Measurements from ENCODE around the gene WAPL. TPM values are rescaled to one million over a fixed set of nuclear protein-coding genes. Genes with fewer than 3 reads are reported as not detected.

The WAPL gene
- polyA plus RNA-seq (2012; rRNA removed) = 8.7 and 8.9 TPM in 2 replicates
- 12.4 and 14.5 TPM in 2 replicates for polyA plus RNA-seq (2012; cell fraction: cytosol; rRNA removed)
- 5.8 and 14.6 TPM in 2 replicates for polyA plus RNA-seq (2012; cell fraction: nucleus; rRNA removed)

- Histone ChIP-seq H4K20me1 (ENCODE audit: insufficient read depth) (peaks cover 38% of the 10 kb centered on the region), H3K4me3 (ENCODE audit: low read depth in 2 of 2, low read length in 1 of 2) (peak within 1 kb of the TSS; percentile 92 to 94), H3K36me3 (replicated peaks in 1 of 2; ENCODE audit: control insufficient read depth in 1 of 2, insufficient read depth in 2 of 2, low read length in 1 of 2) (peaks cover 15 to 18% of the 10 kb centered on the region in 2 experiments), H3K27me3 (ENCODE audit: insufficient read depth) (no peaks in the 10 kb centered on the region), H3K4me2 (peak within 1 kb of the TSS; percentile 94), H3F3A (replicated peaks; ENCODE audit: insufficient read depth) (peaks cover 5% of the 10 kb centered on the region), H3K79me2 (ENCODE audit: insufficient read depth) (peaks cover 87% of the 10 kb centered on the region), H3K27ac (ENCODE audit: low read depth in 2 of 2, low read length in 1 of 2) (peak within 1 kb of the TSS; percentile 81 to 88), H3K9ac (peak within 1 kb of the TSS; percentile 96), H3K4me1 (ENCODE audit: control insufficient read depth in 1 of 2, insufficient read depth in 2 of 2, low read depth in 1 of 2, low read length in 1 of 2) (peaks cover 18 to 24% of the 10 kb centered on the region in 2 experiments; a peak in 3 of 4 replicates), H3K9me3 (no peaks in the 10 kb centered on the region), H3K9me2 (no peaks in the 10 kb centered on the region), H2AFZ (ENCODE audit: low read depth) (peak within 1 kb of the TSS; percentile 78)
- WGBS (ENCODE audit: low lambda C conversion rate) = 1% methylated on average over 34 of the region's 87 CpGs
- POLR2A ChIA-PET = no interaction called here
- peak; percentile 98 for DNase-seq
- CTCF ChIA-PET = interaction anchor here (1.6 to 2.3 kb wide), 2 partner anchors 63 to 122 kb away, joined by 4 to 13 read pairs; no protein-coding TSS in a partner anchor
- TF ChIP-seq IRF3 (IDR thresholded peaks at IDR 0.05; ENCODE audit: low read depth, low read length) (peak; percentile 62), EZH2phosphoT487 (IDR thresholded peaks at IDR 0.05; ENCODE audit: borderline replicate concordance, low read depth) (no peak), CHD2 (IDR thresholded peaks at IDR 0.05; ENCODE audit: low read length, partially characterized antibody) (peak; percentile 84), ZBTB33 (IDR thresholded peaks at IDR 0.05; ENCODE audit: borderline replicate concordance, low read depth) (no peak), GABPA (IDR thresholded peaks at IDR 0.05; ENCODE audit: low read depth) (0 out of 2 replicates have a peak, but pooled peaks have one; percentile 15), MAX (IDR thresholded peaks at IDR 0.05; ENCODE audit: low read depth) (peak; percentile 52), SMC3 (IDR thresholded peaks at IDR 0.05; ENCODE audit: low read depth, low read length) (no peak), YY1 (IDR thresholded peaks at IDR 0.05; ENCODE audit: low read depth) (peak; percentile 89), TCF12 (IDR thresholded peaks at IDR 0.05) (peak; percentile 10; the same call in 1 of the 2 replicates), EP300 (IDR thresholded peaks at IDR 0.05; ENCODE audit: borderline replicate concordance in 1 of 2, low read depth in 1 of 2, low read length in 1 of 2) (no peak), RAD21 (IDR thresholded peaks at IDR 0.05; ENCODE audit: low read length) (no peak), RFX5 (IDR thresholded peaks at IDR 0.05; ENCODE audit: low read length) (no peak), TEAD4 (IDR thresholded peaks at IDR 0.05; ENCODE audit: borderline replicate concordance, insufficient read depth) (no peak), USF2 (IDR thresholded peaks at IDR 0.05; ENCODE audit: borderline replicate concordance, low read depth, low read length) (no peak), FOXM1 (IDR thresholded peaks at IDR 0.05; ENCODE audit: low read depth) (no peak), RXRA (IDR thresholded peaks at IDR 0.05; ENCODE audit: borderline replicate concordance, low read depth) (no peak), FOSL2 (IDR thresholded peaks at IDR 0.05; ENCODE audit: borderline replicate concordance, low read depth) (no peak), MXI1 (IDR thresholded peaks at IDR 0.05; ENCODE audit: low read depth, low read length) (peak; percentile 8; the same call in 1 of the 2 replicates), ELF1 (IDR thresholded peaks at IDR 0.05) (peak; percentile 37; the same call in 1 of the 2 replicates), MEF2A (IDR thresholded peaks at IDR 0.05; ENCODE audit: borderline replicate concordance, low read depth) (no peak), CTCF (IDR thresholded peaks at IDR 0.05) (no peak), PBX3 (IDR thresholded peaks at IDR 0.05) (0 out of 2 replicates have a peak, but pooled peaks have one; percentile 17), SIN3A (IDR thresholded peaks at IDR 0.05; ENCODE audit: borderline replicate concordance, low read depth, low read length) (no peak), NFIC (IDR thresholded peaks at IDR 0.05; ENCODE audit: borderline replicate concordance) (no peak)
Observed at GRCh38 chr10:86521678-86522509, at the start of gene WAPL. Gene WAPL (minus strand): TSS chr10:86521792. CDS start chr10:86518069, 3,723 bp downstream.
